H1 (cell line): ENCODE data around the gene PDIA6. TPM values are rescaled to one million over a fixed set of nuclear protein-coding genes. Genes with fewer than 3 reads are reported as not detected.

Experiments used
- CTCF ChIA-PET: fragments of 300-600 bp; sonication (Branson Sonifier 250); formaldehyde crosslinking; loops from one replicate; lab custom pipeline; 2021; ENCODE audit not compliant: partially characterized antibody; lab: Charles Lee
- POLR2A ChIA-PET: fragments of 300-600 bp; sonication (Branson Sonifier 250); formaldehyde crosslinking; loops from one replicate; lab custom pipeline; 2021; ENCODE audit warnings: inconsistent platforms; ENCODE audit not compliant: partially characterized antibody; lab: Charles Lee
- DNase-seq, 2 experiments: peaks; one replicate each; pipeline versions ENCODE4 v3.0.0 to v3.0.0-alpha.2; 2010 to 2022; ENCODE audit warnings: low spot score in 2 of 2, low read depth in 1 of 2, mixed read lengths in 1 of 2
- FAIRE-seq: peaks from 2 replicates; lab custom pipeline; 2011; peaks lifted over from hg19 to GRCh38; lab: Jason Lieb, UNC
- H2AFZ ChIP-seq: 2 replicates; pipeline ENCODE4 v1.8.1; 2012; ENCODE audit warnings: low read length, inconsistent platforms
- H2AK5ac ChIP-seq: 2 replicates; pipeline ENCODE4 v1.6.1; 2013; ENCODE audit warnings: low read depth, low read length
- H2BK120ac ChIP-seq: replicated peaks from 2 replicates; pipeline ENCODE3; 2013; ENCODE audit warnings: low read depth, low read length, inconsistent platforms
- H2BK12ac ChIP-seq: 2 replicates; pipeline ENCODE4 v1.6.1; 2013; ENCODE audit warnings: low read depth, low read length
- H2BK15ac ChIP-seq: 2 replicates; pipeline ENCODE4 v1.6.1; 2013; ENCODE audit warnings: low read length
- H2BK20ac ChIP-seq: 2 replicates; pipeline ENCODE4 v1.6.1; 2013; ENCODE audit warnings: low read length
- H2BK5ac ChIP-seq: 2 replicates; pipeline ENCODE4 v1.6.1; 2013; ENCODE audit warnings: low read depth, low read length
- H3K14ac ChIP-seq: 2 replicates; pipeline ENCODE4 v1.6.1; 2013; ENCODE audit warnings: inconsistent platforms; ENCODE audit not compliant: insufficient read length
- H3K18ac ChIP-seq: 2 replicates; pipeline ENCODE4 v1.6.1; 2013; ENCODE audit warnings: low read length; ENCODE audit errors: extremely low read depth
- H3K23ac ChIP-seq: 2 replicates; pipeline ENCODE4 v1.6.1; 2013; ENCODE audit warnings: inconsistent platforms; ENCODE audit not compliant: insufficient read length
- H3K23me2 ChIP-seq: 2 replicates; pipeline ENCODE4 v1.6.1; 2013; ENCODE audit warnings: low read depth, low read length
- H3K27ac ChIP-seq: 2 replicates; pipeline ENCODE4 v1.6.1; 2011; ENCODE audit warnings: low read depth, low read length, inconsistent platforms
- H3K27me3 ChIP-seq, 4 experiments: replicated peaks in 1 of 4; 1 replicate in 1 of 4; 2 replicates in 3 of 4; pipeline versions ENCODE4 v1.6.1 to v1.8.1; 2011 to 2013; ENCODE audit warnings: low read length in 3 of 4, mild to moderate bottlenecking in 3 of 4, inconsistent platforms in 2 of 4, mixed read lengths in 2 of 4, moderate library complexity in 1 of 4; ENCODE audit not compliant: control insufficient read depth in 3 of 4, insufficient read depth in 3 of 4; ENCODE audit errors: extremely low read depth in 1 of 4
- H3K36me3 ChIP-seq, 4 experiments: 2 replicates each; pipeline versions ENCODE4 v1.6.1 to v1.8.1; 2011 to 2013; ENCODE audit warnings: mild to moderate bottlenecking in 4 of 4, low read length in 3 of 4, moderate library complexity in 2 of 4, control low read depth in 1 of 4, inconsistent platforms in 1 of 4; ENCODE audit not compliant: insufficient read depth in 4 of 4, control insufficient read depth in 2 of 4
- H3K4ac ChIP-seq: replicated peaks from 2 replicates; pipeline ENCODE3; 2013; ENCODE audit warnings: low read length, low read depth, mixed read lengths, inconsistent platforms; ENCODE audit not compliant: insufficient read length
- H3K4me1 ChIP-seq, 4 experiments: replicated peaks in 1 of 4; 1 replicate in 1 of 4; 2 replicates in 3 of 4; pipeline versions ENCODE4 v1.6.1 to v1.8.1; 2011 to 2013; ENCODE audit warnings: low read length in 3 of 4, inconsistent platforms in 2 of 4, mixed read lengths in 1 of 4; ENCODE audit not compliant: insufficient read depth in 4 of 4, control insufficient read depth in 3 of 4
- H3K4me2 ChIP-seq, 2 experiments: 2 replicates each; pipeline versions ENCODE4 v1.6.1 to v1.8.1; 2011 to 2013; ENCODE audit warnings: low read depth in 2 of 2, low read length in 2 of 2, control low read depth in 1 of 2, inconsistent platforms in 1 of 2, mild to moderate bottlenecking in 1 of 2; ENCODE audit not compliant: insufficient read depth in 1 of 2
- H3K4me3 ChIP-seq, 4 experiments: fragments of 200-600, 300-600 bp in 1 of 4; sonication (generic), shearing (Covaris generic), sonication (Bioruptor Twin) in 1 of 4; 2 replicates each; pipeline versions ENCODE4 v1.5.1 to v1.8.1; 2011 to 2016; ENCODE audit warnings: low read length in 4 of 4, low read depth in 3 of 4, control low read depth in 2 of 4, inconsistent platforms in 2 of 4, mild to moderate bottlenecking in 2 of 4, mixed read lengths in 1 of 4, moderate library complexity in 1 of 4; ENCODE audit not compliant: insufficient read depth in 2 of 4; ENCODE audit errors: extremely low read depth in 1 of 4
- H3K56ac ChIP-seq: replicated peaks from 2 replicates; pipeline ENCODE3; 2013; ENCODE audit warnings: low read depth, mild to moderate bottlenecking, mixed read lengths, low read length, inconsistent platforms; ENCODE audit not compliant: insufficient read length
- H3K79me1 ChIP-seq: 2 replicates; pipeline ENCODE4 v1.6.1; 2013; ENCODE audit warnings: low read depth, low read length, control low read depth
- H3K79me2 ChIP-seq, 2 experiments: 2 replicates each; pipeline versions ENCODE4 v1.6.1 to v1.8.1; 2012 to 2013; ENCODE audit warnings: low read length in 2 of 2, mild to moderate bottlenecking in 2 of 2, inconsistent platforms in 1 of 2; ENCODE audit not compliant: insufficient read depth in 2 of 2, control insufficient read depth in 1 of 2
- H3K9ac ChIP-seq, 4 experiments: replicated peaks in 1 of 4; 1 replicate in 1 of 4; 2 replicates in 3 of 4; pipeline versions ENCODE4 v1.6.1 to v1.8.1; 2011 to 2013; ENCODE audit warnings: low read depth in 3 of 4, low read length in 3 of 4, control low read depth in 2 of 4, mild to moderate bottlenecking in 2 of 4, moderate library complexity in 2 of 4, inconsistent platforms in 1 of 4; ENCODE audit errors: extremely low read depth in 1 of 4
- H3K9me3 ChIP-seq, 2 experiments: 2 replicates each; pipeline versions ENCODE4 v1.6.1 to v1.8.1; 2012 to 2013; ENCODE audit warnings: mild to moderate bottlenecking in 2 of 2, moderate library complexity in 2 of 2, control low read depth in 1 of 2, inconsistent platforms in 1 of 2, low read depth in 1 of 2, low read length in 1 of 2, mixed read lengths in 1 of 2; ENCODE audit not compliant: insufficient read depth in 2 of 2
- H4K20me1 ChIP-seq, 2 experiments: replicated peaks in 1 of 2; 2 replicates each; pipeline versions ENCODE3 to v1.8.1; 2011 to 2013; ENCODE audit warnings: inconsistent platforms in 2 of 2, low read length in 2 of 2, mild to moderate bottlenecking in 1 of 2; ENCODE audit not compliant: insufficient read depth in 2 of 2, control insufficient read depth in 1 of 2
- H4K5ac ChIP-seq: 2 replicates; pipeline ENCODE4 v1.6.1; 2013; ENCODE audit warnings: low read length, low read depth, mixed read lengths, inconsistent platforms; ENCODE audit not compliant: insufficient read length
- H4K8ac ChIP-seq: 2 replicates; pipeline ENCODE4 v1.8.0; 2013; ENCODE audit warnings: mild to moderate bottlenecking, moderate library complexity, low read length, inconsistent platforms; ENCODE audit not compliant: insufficient read depth; ENCODE audit errors: extremely low read depth
- H4K91ac ChIP-seq: replicated peaks from 2 replicates; pipeline ENCODE3; 2013; ENCODE audit warnings: low read length, mixed read lengths, inconsistent platforms; ENCODE audit not compliant: insufficient read length
- ASH2L ChIP-seq: fragments of 200-600, 300-600 bp; sonication (generic); IDR thresholded peaks from one replicate; pipeline ENCODE4 v1.7.1; 2017; ENCODE audit warnings: low read length
- BRCA1 ChIP-seq: IDR thresholded peaks from 2 replicates; pipeline ENCODE4 v1.6.1; 2012; ENCODE audit warnings: low read depth, low read length, improper control_type of control experiment
- CBX5 ChIP-seq: fragments of 300-800, 300-1000 bp; sonication (generic); IDR thresholded peaks from 2 replicates; pipeline ENCODE4 v1.7.1; 2016; ENCODE audit warnings: antibody characterized with exemption, low read length, low read depth
- CBX8 ChIP-seq: fragments of 300-800, 300-1000 bp; sonication (generic); IDR thresholded peaks from 2 replicates; pipeline ENCODE4 v1.7.1; 2016; ENCODE audit warnings: low read depth, low read length, borderline replicate concordance
- CHD1 ChIP-seq: IDR thresholded peaks from 2 replicates; pipeline ENCODE4 v1.6.1; 2012; ENCODE audit warnings: low read depth, low read length, improper control_type of control experiment
- FOSL1 ChIP-seq: IDR thresholded peaks from 2 replicates; pipeline ENCODE4 v1.6.1; 2011; ENCODE audit warnings: mild to moderate bottlenecking, low read depth, low read length, moderate library complexity; ENCODE audit not compliant: insufficient read depth
- HDAC6 ChIP-seq: IDR thresholded peaks from one replicate; pipeline ENCODE4 v1.7.1; 2012; ENCODE audit warnings: low read depth, mild to moderate bottlenecking, inconsistent platforms, low read length, moderate library complexity
- KDM4A ChIP-seq: IDR thresholded peaks from one replicate; pipeline ENCODE4 v1.7.1; 2012; ENCODE audit warnings: low read depth, mild to moderate bottlenecking, moderate library complexity, low read length, inconsistent platforms; ENCODE audit not compliant: severe bottlenecking
- PHF8 ChIP-seq: fragments of 200-600 bp; sonication (generic); conservative IDR thresholded peaks from 2 replicates; pipeline ENCODE4 v1.7.1; 2012; ENCODE audit warnings: low read depth, mild to moderate bottlenecking, inconsistent platforms, low read length, moderate library complexity
- POLR2AphosphoS5 ChIP-seq: IDR thresholded peaks from 2 replicates; pipeline ENCODE4 v1.6.1; 2011; ENCODE audit warnings: low read depth, low read length
- RAD21 ChIP-seq, 2 experiments: IDR thresholded peaks in 1 of 2; conservative IDR thresholded peaks in 1 of 2; 2 replicates each; pipeline ENCODE4 v1.6.1; 2011; ENCODE audit warnings: low read depth in 2 of 2, low read length in 2 of 2, improper control_type of control experiment in 1 of 2, inconsistent platforms in 1 of 2, mild to moderate bottlenecking in 1 of 2, moderate library complexity in 1 of 2
- RBBP5 ChIP-seq: IDR thresholded peaks from 2 replicates; pipeline ENCODE4 v1.7.1; 2012; ENCODE audit warnings: low read depth, mild to moderate bottlenecking, inconsistent platforms, low read length, moderate library complexity, borderline replicate concordance
- RFX5 ChIP-seq: IDR thresholded peaks from 2 replicates; pipeline ENCODE4 v1.6.1; 2011; ENCODE audit warnings: low read depth, low read length, improper control_type of control experiment, borderline replicate concordance
- SAP30 ChIP-seq: fragments of 300-600 bp; sonication (generic); IDR thresholded peaks from 2 replicates; pipeline ENCODE4 v1.7.1; 2012; ENCODE audit warnings: low read length, moderate library complexity, mild to moderate bottlenecking, inconsistent platforms; ENCODE audit not compliant: insufficient read depth, insufficient replicate concordance
- SRF ChIP-seq: IDR thresholded peaks from 2 replicates; pipeline ENCODE4 v1.6.1; 2011; ENCODE audit warnings: mild to moderate bottlenecking, low read depth, low read length, moderate library complexity
- WGBS, 2 experiments: shearing (Covaris generic) in 1 of 2; methylation state at CpG; one replicate each; pipeline versions ENCODE4 v1.1.6 to v1.1.7; 2013 to 2015; ENCODE audit warnings: low lambda C conversion rate in 2 of 2, mixed read lengths in 2 of 2, inconsistent platforms in 1 of 2, low coverage in 1 of 2, missing lambda C conversion rate in 1 of 2; ENCODE audit not compliant: insufficient replicate concordance in 2 of 2, insufficient coverage in 1 of 2, insufficient read length in 1 of 2; ENCODE audit errors: extremely low coverage in 1 of 2, missing lambda C conversion rate in 1 of 2; 5-methylcytosine and 5-hydroxymethylcytosine counted together
- polyA plus RNA-seq, 7 experiments: library from polyadenylated mRNA; depleted of rRNA in 3 of 7; stranded (reverse) in 5 of 7; unstranded in 2 of 7; fragments of >200 nt in 5 of 7; fragments of 200-250 nt in 2 of 7; gene quantifications; 1 replicate in 5 of 7; 2 replicates in 1 of 7; 4 replicates in 1 of 7; pipeline versions ENCODE4 v1.2.1 to v1.2.3, GENCODE V29; 2011 to 2013; ENCODE audit warnings: missing spikeins in 2 of 7, mixed read lengths in 2 of 7
- total RNA-seq: library from RNA; stranded (reverse); fragmentation: NEBNext Ultra II Directional; extraction: Animal tissue kit (Norgen Biotek cat#: 25700); gene quantifications from 2 replicates; pipeline ENCODE4 v1.2.1, GENCODE V29; 2021

PDIA6 gene
- total and polyA plus RNA-seq, 2 of the 8 experiments (the other 6 are each of a cell fraction or from before 2014, with no cell fraction given), result 181 to 384 TPM

- CTCF ChIA-PET, result interaction anchor here (1.3 to 1.4 kb wide), 2 partner anchors 9 to 298 kb away, joined by 4 read pairs; no protein-coding TSS in a partner anchor
- Histone ChIP-seq H3K9me3 (no peaks in the 10 kb centered on the region), H4K91ac (no peak overlapping the region), H2BK20ac (no peak overlapping the region), H2AK5ac (no peak overlapping the region), H3K23ac (no peak overlapping the region), H3K23me2 (no peaks in the 10 kb centered on the region), H4K5ac (no peak overlapping the region), H3K56ac (no peak overlapping the region), H3K4me1 (peaks cover 0 to 4% (median 1%) of the 10 kb centered on the region in 4 experiments; a peak in 3 of 7 replicates), H3K14ac (no peak overlapping the region), H3K27me3 (no peaks in the 10 kb centered on the region; a peak in 1 of 7 replicates), H3K79me1 (no peaks in the 10 kb centered on the region), H3K4ac (no peak overlapping the region), H2BK15ac (no peak overlapping the region), H3K4me3 (no peak overlapping the region), H2BK120ac (no peak overlapping the region), H4K8ac (no peak overlapping the region), H3K18ac (no peak overlapping the region), H3K9ac (no peak overlapping the region), H3K36me3 (no peaks in the 10 kb centered on the region), H3K79me2 (no peaks in the 10 kb centered on the region), H3K27ac (no peak overlapping the region), H2BK12ac (no peak overlapping the region), H3K4me2 (no peak overlapping the region), H2AFZ (no peak overlapping the region), H4K20me1 (no peaks in the 10 kb centered on the region)
- POLR2A ChIA-PET, result no interaction called here
- DNase-seq, result no peak
- 86% methylated on average over 8 of the region's 8 CpGs; no CpG with 5 or more reads in 1 of the 2 experiments for WGBS, 2 experiments
- FAIRE-seq, result no peak
- no peak for TF ChIP-seq FOSL1
- TF ChIP-seq KDM4A, result no peak
- no peak for TF ChIP-seq ASH2L
- TF ChIP-seq RAD21 (IDR thresholded peaks at IDR 0.05 in 1 of 2, conservative IDR thresholded peaks at IDR 0.05 in 1 of 2; ENCODE audit: low read depth in 2 of 2, low read length in 2 of 2), result no peak
- TF ChIP-seq HDAC6, result no peak
- TF ChIP-seq PHF8, result no peak
- no peak for TF ChIP-seq CBX8
- TF ChIP-seq BRCA1, result no peak
- TF ChIP-seq SRF, result no peak
- TF ChIP-seq RBBP5, result no peak
- TF ChIP-seq CBX5, result no peak
- no peak for TF ChIP-seq SAP30
- no peak for TF ChIP-seq POLR2AphosphoS5
- no peak for TF ChIP-seq CHD1
- no peak for TF ChIP-seq RFX5
- TF ChIP-seq, all 59 proteins: peak for 0
- no peak overlapping the region for H2BK5ac ChIP-seq
These were observed 14.0 kb upstream of the PDIA6 start for GRCh38 chr2:10826625-10827024.
